HG03139 (cell line): ENCODE results near the gene SOS2.
A peak's percentile ranks its signal among the peaks of the same experiment; 100 is the strongest.
"Not testable (repeated sequence)": the region's sequence is repeated elsewhere in the genome, so short reads cannot be mapped to it uniquely, and the experiment has no call there.

Experiments used
- ATAC-seq: cut with Tn5 transposase; IDR thresholded peaks from one replicate; pipeline ENCODE4 v1.9.1; 2021; ENCODE audit not compliant: unreplicated experiment

SOS2 gene

GRCh38 chr14:50086321-50086711, 145.1 kb downstream of the SOS2 start:
- ATAC-seq = no peak

- peak; percentile 45 for ATAC-seq
These were observed 145.6 kb downstream of the SOS2 start for GRCh38 chr14:50085570-50086320.

GRCh38 chr14:50084666-50085065, 146.7 kb downstream of the SOS2 start:
- ATAC-seq = no peak

GRCh38 chr14:50083467-50084337, 147.7 kb downstream of the SOS2 start:
- peak; percentile 21 for ATAC-seq

- peak; percentile 57 for ATAC-seq
These were observed 148.5 kb downstream of the SOS2 start for GRCh38 chr14:50082784-50083466.

- no peak for ATAC-seq
These were observed 149.1 kb downstream of the SOS2 start for GRCh38 chr14:50082308-50082742.

- ATAC-seq = not testable (repeated sequence)
These were observed 152.3 kb downstream of the SOS2 start for GRCh38 chr14:50079103-50079502.

GRCh38 chr14:50073663-50074062, 157.7 kb downstream of the SOS2 start:
- not testable (repeated sequence) for ATAC-seq

- no peak for ATAC-seq
These were observed 159.0 kb downstream of the SOS2 start for GRCh38 chr14:50072395-50072794.

GRCh38 chr14:50070840-50071548, 160.4 kb downstream of the SOS2 start:
- ATAC-seq = no peak

GRCh38 chr14:50070230-50070629, 161.1 kb downstream of the SOS2 start:
- ATAC-seq = no peak

GRCh38 chr14:50069325-50069724, 162.1 kb downstream of the SOS2 start:
- no peak for ATAC-seq

GRCh38 chr14:50068496-50068895, 162.9 kb downstream of the SOS2 start:
- ATAC-seq = no peak

GRCh38 chr14:50067723-50068495, 163.5 kb downstream of the SOS2 start:
- no peak for ATAC-seq
